ENCODE data around the gene SOD3.

- TF ChIP-seq POLR2AphosphoS5 (IDR thresholded peaks at IDR 0.05) (no peak), POLR2A (IDR thresholded peaks at IDR 0.05) (no peak)
- TF ChIP-seq, protein P1, sequence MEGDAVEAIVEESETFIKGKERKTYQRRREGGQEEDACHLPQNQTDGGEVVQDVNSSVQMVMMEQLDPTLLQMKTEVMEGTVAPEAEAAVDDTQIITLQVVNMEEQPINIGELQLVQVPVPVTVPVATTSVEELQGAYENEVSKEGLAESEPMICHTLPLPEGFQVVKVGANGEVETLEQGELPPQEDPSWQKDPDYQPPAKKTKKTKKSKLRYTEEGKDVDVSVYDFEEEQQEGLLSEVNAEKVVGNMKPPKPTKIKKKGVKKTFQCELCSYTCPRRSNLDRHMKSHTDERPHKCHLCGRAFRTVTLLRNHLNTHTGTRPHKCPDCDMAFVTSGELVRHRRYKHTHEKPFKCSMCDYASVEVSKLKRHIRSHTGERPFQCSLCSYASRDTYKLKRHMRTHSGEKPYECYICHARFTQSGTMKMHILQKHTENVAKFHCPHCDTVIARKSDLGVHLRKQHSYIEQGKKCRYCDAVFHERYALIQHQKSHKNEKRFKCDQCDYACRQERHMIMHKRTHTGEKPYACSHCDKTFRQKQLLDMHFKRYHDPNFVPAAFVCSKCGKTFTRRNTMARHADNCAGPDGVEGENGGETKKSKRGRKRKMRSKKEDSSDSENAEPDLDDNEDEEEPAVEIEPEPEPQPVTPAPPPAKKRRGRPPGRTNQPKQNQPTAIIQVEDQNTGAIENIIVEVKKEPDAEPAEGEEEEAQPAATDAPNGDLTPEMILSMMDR (IDR thresholded peaks at IDR 0.05 in 8 of 11, conservative IDR thresholded peaks at IDR 0.05 in 3 of 11): no peak
Measured at GRCh38 chr4:24807611-24808010, 12.2 kb downstream of the SOD3 start.

All from spleen (tissue), 7 donors.